ENCODE results near the gene TCTN1. TPM values are rescaled to one million over a fixed set of nuclear protein-coding genes. Genes with fewer than 3 reads are reported as not detected.
"Not testable (repeated sequence)": the region's sequence is repeated elsewhere in the genome, so short reads cannot be mapped to it uniquely, and the experiment has no call there.

TCTN1 gene
- total RNA-seq, 6 experiments from 2014 or later: 9.6 to 17.0 (median 10.8) TPM

DNA sequence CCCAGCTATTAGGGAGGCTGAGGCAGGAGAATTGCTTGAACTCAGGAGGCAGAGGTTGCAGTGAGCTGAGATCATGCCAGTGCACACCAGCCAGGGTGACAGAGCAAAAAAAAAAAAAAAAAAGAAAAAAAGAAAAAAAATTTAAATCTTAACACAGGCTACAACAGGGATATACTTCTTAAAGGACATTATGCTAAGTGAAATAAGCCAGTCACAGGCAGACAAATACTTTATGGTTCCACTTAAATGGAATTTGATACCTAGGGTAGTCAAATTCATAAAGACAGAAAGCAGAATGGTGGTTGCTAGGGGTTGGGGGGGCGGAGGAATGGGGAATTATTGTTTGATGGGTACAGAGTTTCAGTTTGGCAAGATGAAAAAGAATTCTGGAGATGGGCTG, 16.0 kb upstream of the TCTN1 start:
- WGBS (ENCODE audit: insufficient coverage, low coverage, low lambda C conversion rate, missing lambda C conversion rate): 83% methylated on average over 1 of the region's 1 CpG
- TF ChIP-seq, protein P1, sequence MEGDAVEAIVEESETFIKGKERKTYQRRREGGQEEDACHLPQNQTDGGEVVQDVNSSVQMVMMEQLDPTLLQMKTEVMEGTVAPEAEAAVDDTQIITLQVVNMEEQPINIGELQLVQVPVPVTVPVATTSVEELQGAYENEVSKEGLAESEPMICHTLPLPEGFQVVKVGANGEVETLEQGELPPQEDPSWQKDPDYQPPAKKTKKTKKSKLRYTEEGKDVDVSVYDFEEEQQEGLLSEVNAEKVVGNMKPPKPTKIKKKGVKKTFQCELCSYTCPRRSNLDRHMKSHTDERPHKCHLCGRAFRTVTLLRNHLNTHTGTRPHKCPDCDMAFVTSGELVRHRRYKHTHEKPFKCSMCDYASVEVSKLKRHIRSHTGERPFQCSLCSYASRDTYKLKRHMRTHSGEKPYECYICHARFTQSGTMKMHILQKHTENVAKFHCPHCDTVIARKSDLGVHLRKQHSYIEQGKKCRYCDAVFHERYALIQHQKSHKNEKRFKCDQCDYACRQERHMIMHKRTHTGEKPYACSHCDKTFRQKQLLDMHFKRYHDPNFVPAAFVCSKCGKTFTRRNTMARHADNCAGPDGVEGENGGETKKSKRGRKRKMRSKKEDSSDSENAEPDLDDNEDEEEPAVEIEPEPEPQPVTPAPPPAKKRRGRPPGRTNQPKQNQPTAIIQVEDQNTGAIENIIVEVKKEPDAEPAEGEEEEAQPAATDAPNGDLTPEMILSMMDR (IDR thresholded peaks at IDR 0.05): no peak
- no peak for TF ChIP-seq POLR2A (IDR thresholded peaks at IDR 0.05)
- ATAC-seq (no peak), DNase-seq (no peak)
- H3K4me3 ChIP-seq: no peak overlapping the region
- peaks cover 0 to 11% (median 0%) of the 10 kb centered on the region in 4 donors for H3K4me1 ChIP-seq
- H3K36me3 ChIP-seq: no peaks in the 10 kb centered on the region
- no peaks in the 10 kb centered on the region for H3K27me3 ChIP-seq
- intact Hi-C loops (cut with DNase I): loop anchor here in 1 of 2 donors (10.0 kb wide), 1 partner anchor 143 kb away; the partner anchor contains the start of gene ARPC3
- no peaks in the 10 kb centered on the region for H3K9me3 ChIP-seq
- no peak overlapping the region for H3K27ac ChIP-seq

DNA sequence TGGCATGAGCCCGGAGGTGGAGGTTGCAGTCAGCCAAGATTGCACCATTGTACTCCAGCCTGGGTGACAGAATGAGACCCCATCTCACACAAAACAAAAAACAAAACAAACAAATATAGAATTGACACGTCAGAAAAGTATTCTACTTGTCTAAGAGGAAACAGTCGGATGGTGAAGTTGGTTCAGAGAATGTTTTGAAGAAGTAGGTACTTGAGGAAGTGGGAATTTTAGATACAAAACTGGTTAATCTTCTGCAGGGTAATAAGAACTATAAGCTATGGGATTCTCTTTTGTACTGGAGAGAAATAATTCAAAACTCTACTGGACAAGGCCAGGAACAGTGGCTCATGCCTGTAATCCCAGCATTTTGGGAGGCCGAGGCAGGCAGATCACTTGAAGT, 14.6 kb upstream of the TCTN1 start:
- Histone ChIP-seq H3K27ac (no peak overlapping the region), H3K27me3 (no peaks in the 10 kb centered on the region), H3K36me3 (no peaks in the 10 kb centered on the region), H3K4me3 (no peak overlapping the region), H3K9me3 (no peaks in the 10 kb centered on the region), H3K4me1 (peaks cover 0 to 10% (median 0%) of the 10 kb centered on the region in 4 donors)
- WGBS (ENCODE audit: insufficient coverage, low coverage, low lambda C conversion rate, missing lambda C conversion rate): 51% methylated on average over 3 of the region's 4 CpGs
- ATAC-seq: no peak
- no peak for DNase-seq
- TF ChIP-seq, protein P1 (IDR thresholded peaks at IDR 0.05): no peak
- TF ChIP-seq POLR2A (IDR thresholded peaks at IDR 0.05): no peak
- intact Hi-C loops (cut with DNase I): loop anchor here in 1 of 2 donors (10.0 kb wide), 1 partner anchor 145 kb away; the partner anchor contains the start of gene ARPC3

DNA sequence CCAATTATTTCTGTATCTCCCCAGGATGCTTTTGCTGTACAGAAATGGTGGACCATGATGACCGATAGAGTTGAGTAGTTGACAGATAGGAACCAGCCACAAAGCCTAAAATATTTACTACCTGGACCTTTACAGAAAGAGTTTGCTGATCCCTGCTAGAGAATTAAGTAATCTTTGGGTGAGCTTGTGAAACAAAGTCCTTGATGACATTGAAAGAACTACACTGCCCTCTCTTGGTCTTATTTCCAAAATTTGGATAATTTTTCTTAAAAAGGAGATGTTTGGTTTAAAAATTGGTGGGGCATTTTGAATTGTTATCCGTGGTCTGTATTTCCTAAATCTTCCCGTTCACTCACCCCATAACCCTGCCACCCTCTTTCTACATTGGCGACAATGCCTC, 13.7 kb upstream of the TCTN1 start:
- no peak for TF ChIP-seq POLR2A (IDR thresholded peaks at IDR 0.05)
- TF ChIP-seq, protein P1 (IDR thresholded peaks at IDR 0.05): peak; percentile 50 to 71 (median 53)
- no peaks in the 10 kb centered on the region for H3K36me3 ChIP-seq
- H3K27me3 ChIP-seq: no peaks in the 10 kb centered on the region
- no peaks in the 10 kb centered on the region for H3K9me3 ChIP-seq
- H3K4me1 ChIP-seq: peaks cover 0 to 10% (median 0%) of the 10 kb centered on the region in 4 donors
- 6% methylated on average over 4 of the region's 4 CpGs for WGBS (ENCODE audit: insufficient coverage, low coverage, low lambda C conversion rate, missing lambda C conversion rate)
- DNase-seq: no peak
- H3K4me3 ChIP-seq: no peak overlapping the region
- peak; percentile 84 to 90 (median 86) for ATAC-seq
- peak overlapping the region in 1 of 3 donors; percentile 1 for H3K27ac ChIP-seq
- intact Hi-C loops (cut with DNase I): loop anchor here (5.0 to 10.0 kb wide), 3 partner anchors 48 to 95 kb away; partner anchors contain the start of genes RAD9B (in 1 of the 2) and VPS29 (in 1 of the 2)

DNA sequence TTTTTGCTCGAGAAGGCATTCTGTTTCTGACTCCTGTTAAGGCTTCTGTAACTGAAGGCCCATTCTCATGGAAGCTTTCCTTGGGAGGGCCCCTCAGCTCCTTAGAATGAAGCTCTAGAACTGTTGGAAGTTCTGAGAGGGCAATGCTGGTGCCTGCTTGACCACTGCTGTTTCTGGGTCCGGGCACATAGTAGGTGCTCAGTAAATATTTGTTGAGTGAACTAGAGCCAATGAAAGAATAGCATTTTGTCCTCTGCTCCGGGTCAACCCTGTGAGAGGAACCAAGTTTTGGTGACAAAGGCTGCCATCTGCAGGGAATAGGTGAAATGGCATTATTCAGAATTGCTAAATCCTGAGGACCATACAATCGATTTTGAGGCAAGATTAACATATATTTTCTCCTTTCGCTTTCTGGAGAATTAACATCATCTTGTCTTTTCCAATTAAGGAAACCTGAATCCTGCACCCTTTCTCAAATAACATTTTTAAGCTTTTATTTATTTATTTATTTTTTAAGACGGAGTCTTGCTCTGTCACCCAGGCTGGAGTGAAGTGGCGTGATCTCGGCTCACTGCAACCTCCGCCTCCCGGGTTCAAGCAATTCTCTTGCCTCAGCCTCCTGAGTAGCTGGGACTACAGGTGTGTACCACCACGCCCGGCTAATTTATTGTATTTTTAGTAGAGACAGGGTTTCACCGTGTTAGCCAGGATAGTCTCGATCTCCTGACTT, 11.7 kb upstream of the TCTN1 start:
- not testable (repeated sequence) for H3K27ac ChIP-seq, H3K4me3 ChIP-seq, H3K9me3 ChIP-seq, H3K4me1 ChIP-seq, H3K36me3 ChIP-seq, H3K27me3 ChIP-seq, DNase-seq
- peak; percentile 80 to 87 (median 83) for ATAC-seq
- 48% methylated on average over 14 of the region's 14 CpGs for WGBS (ENCODE audit: insufficient coverage, low coverage, low lambda C conversion rate, missing lambda C conversion rate)
- intact Hi-C loops (cut with DNase I): loop anchor here (5.0 to 10.0 kb wide), 3 partner anchors 50 to 97 kb away; partner anchors contain the start of genes RAD9B (in 1 of the 2) and VPS29 (in 1 of the 2)
- TF ChIP-seq, protein P1 (IDR thresholded peaks at IDR 0.05): peak; percentile 71 to 87 (median 78)

Data from right lobe of liver (tissue), 6 donors.